Activated effector memory CD4-positive, alpha-beta T cell treated with Interleukin-2 at 50 U/mL for 16 hours (primary cell): ENCODE results near the gene KMT5C.

Experiments used
- DNase-seq: peaks from one replicate; pipeline ENCODE4 v3.0.0-alpha.2; 2020

Gene KMT5C

GRCh38 chr19:55369653-55370304 lies 30.1 kb downstream of the KMT5C start:
- no peak for DNase-seq

- DNase-seq, result no peak
Measured at GRCh38 chr19:55370305-55370988, 30.8 kb downstream of the KMT5C start, which contains the start of gene IL11. IL11 (minus strand) TSS chr19:55370463; CDS start chr19:55370310, 153 bp downstream.

- no peak for DNase-seq
Measured at GRCh38 chr19:55372316-55373081, 32.8 kb downstream of the KMT5C start.

GRCh38 chr19:55373306-55373992 lies 33.8 kb downstream of the KMT5C start:
- DNase-seq, result no peak

GRCh38 chr19:55373993-55374757 lies 34.5 kb downstream of the KMT5C start:
- DNase-seq, result no peak

GRCh38 chr19:55376241-55376933 lies 36.7 kb downstream of the KMT5C start, which contains the start of gene TMEM190:
TMEM190 (plus strand) TSS chr19:55376826; CDS start chr19:55376854, 28 bp downstream.
- DNase-seq, result no peak

- no peak for DNase-seq
Measured at GRCh38 chr19:55377356-55378131, 37.9 kb downstream of the KMT5C start.

GRCh38 chr19:55379174-55379573 lies 39.5 kb downstream of the KMT5C start:
- DNase-seq, result no peak

GRCh38 chr19:55382013-55382412 lies 42.3 kb downstream of the KMT5C start:
- DNase-seq, result no peak

GRCh38 chr19:55382522-55383054 lies 42.9 kb downstream of the KMT5C start:
- no peak for DNase-seq

- DNase-seq, result peak; percentile 31
Measured at GRCh38 chr19:55383279-55384130, 43.8 kb downstream of the KMT5C start.

- DNase-seq, result peak; percentile 36
Measured at GRCh38 chr19:55384131-55384919, 44.6 kb downstream of the KMT5C start, which contains the start of gene TMEM238. TMEM238 (minus strand) TSS chr19:55384292; CDS start chr19:55384259, 33 bp downstream.

- DNase-seq, result peak; percentile 92
Measured at GRCh38 chr19:55384920-55385723, 45.4 kb downstream of the KMT5C start.

GRCh38 chr19:55385724-55386492 lies 46.2 kb downstream of the KMT5C start, which contains the start of gene RPL28:
RPL28 (plus strand) TSS chr19:55385932; CDS start chr19:55386358, 426 bp downstream.
- peak; percentile 97 for DNase-seq

- no peak for DNase-seq
Measured at GRCh38 chr19:55386493-55386971, 46.9 kb downstream of the KMT5C start.

- no peak for DNase-seq
Measured at GRCh38 chr19:55387736-55388497, 48.2 kb downstream of the KMT5C start.
